Activated CD4-positive, alpha-beta T cell treated with anti-CD3 and anti-CD28 coated beads, Interleukin-2, amount 50 U/mL, for 24 hours (primary cell): ENCODE results near the gene CCT7.

Experiments used
- DNase-seq, 2 donors: peaks; one replicate each; pipeline ENCODE4 v3.0.0-alpha.2; 2020; ENCODE audit warnings: low read depth in 1 of 2, low spot score in 1 of 2

CCT7 gene

DNA sequence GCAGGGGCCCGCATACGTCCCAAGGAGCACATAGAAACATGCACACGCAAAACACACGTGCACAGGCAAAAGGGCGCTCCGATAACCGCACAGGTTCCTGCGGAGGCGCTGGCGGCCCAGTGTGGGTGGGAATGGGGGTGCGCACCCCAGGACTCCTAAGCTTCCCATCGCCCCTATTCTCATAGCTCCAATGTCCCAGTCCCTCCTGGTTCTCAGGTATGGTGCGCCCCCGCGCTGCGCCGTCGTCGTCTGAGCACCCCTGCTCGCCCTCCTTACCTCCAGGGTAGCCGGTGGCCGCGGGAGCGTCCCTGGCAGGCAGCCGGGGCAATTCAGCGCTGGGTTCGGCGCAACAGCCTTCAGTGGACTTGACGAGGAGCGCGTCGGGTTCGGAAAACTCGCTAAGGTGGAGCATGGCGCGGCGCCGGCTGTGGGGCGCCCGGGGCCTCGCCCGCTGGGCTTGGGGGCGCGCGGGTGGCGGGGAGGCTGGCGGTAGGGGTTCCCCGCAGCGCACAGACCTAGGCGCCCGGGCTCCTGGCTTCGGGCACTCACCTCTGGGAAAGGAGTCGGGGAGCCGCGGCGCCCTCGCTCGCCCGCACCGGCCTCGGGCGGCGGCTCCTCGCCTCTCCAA, 58.9 kb downstream of the CCT7 start:
- no peak for DNase-seq

DNA sequence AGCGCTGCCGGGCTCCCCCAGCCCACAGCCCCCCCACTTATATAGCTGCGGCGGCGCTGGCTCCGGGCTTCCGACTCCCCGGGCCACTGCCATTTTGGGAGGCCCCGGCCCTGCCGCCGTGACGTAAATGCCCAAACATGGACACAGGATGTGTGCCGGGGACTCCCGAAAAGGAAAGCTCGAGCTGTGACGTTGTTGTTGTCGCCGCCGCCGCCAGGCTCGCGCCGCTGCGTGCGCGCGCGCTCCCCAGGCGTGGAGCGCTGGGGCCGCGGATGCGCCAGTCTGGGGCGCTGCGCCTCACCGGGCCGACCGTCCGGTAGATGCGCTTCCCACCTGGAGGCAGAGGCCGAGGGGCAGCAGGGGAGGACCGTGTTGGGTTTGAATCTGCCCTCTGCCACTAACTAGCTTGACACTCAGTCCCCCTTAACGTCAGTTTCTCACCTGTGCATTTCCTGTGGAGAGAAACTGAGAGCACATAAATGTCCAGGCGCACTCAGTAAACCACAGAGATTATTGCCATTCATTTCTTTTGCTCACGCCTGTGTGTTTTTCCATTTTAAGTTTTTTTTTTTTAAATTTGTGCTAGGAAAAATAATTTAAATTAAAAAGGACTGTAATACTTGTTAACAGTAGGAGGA, 59.5 kb downstream of the CCT7 start, which contains the start of gene EGR4:
TSS of gene EGR4 (minus strand) at position 15 of the 638 bp plus-strand sequence. CDS start 231 bp downstream, outside the sequence.
- DNase-seq, result peak; percentile 74 to 83

- no peak for DNase-seq
These were observed 60.1 kb downstream of the CCT7 start for GRCh38 chr2:73294239-73294638.

DNA sequence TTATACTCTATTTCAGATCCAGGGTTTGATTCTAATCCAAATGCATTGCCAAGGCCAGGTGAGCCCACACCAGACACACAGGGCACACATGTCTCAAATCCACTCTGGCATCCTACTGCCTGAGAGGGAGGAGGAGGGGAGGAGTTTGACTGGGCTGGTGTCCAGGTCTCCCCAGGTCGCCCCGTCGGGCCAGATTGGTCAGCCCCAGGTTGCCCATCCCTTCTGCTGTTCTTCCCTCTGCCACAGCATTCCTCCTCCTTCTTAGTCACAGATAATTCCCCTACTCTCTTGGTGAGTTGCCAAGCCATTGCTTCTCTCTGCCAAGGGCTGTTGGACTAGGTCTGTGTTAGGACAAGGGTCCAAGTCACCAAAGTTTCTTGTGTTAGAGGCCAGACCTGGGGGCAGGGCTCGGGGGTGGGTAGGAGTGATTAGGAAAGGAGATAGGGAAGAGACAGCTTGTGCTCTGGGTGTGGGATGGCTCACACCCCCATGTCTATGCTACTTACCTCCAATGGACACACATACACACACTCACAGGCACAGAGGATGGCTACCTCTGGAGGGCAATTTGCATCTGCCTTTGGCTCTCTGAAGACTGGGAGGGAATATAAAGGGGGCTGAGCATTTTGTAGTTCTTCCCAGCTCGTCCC, 61.8 kb downstream of the CCT7 start:
- DNase-seq, result no peak

DNA sequence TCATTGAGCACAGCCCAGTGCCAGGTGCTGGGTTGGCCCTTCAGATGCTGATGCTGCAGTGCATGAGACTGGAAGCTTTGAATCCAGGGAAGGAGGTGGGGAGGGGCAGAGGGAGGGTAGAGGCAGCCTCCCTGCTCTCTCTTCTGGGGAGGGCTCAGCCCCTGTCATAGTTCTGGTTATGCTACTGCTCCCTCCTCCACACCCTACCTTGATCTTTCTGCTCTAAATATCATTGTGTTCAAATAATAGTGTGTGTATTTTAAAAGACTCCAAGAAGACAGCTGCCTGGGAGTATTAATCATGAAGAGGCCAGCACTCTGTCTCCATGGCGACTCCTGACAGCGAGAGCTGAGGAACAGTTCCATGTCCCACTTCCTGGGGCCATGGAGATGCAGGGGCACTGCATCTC, 63.0 kb downstream of the CCT7 start:
- no peak for DNase-seq

- no peak for DNase-seq
These were observed 63.5 kb downstream of the CCT7 start for GRCh38 chr2:73297586-73297985.

DNA sequence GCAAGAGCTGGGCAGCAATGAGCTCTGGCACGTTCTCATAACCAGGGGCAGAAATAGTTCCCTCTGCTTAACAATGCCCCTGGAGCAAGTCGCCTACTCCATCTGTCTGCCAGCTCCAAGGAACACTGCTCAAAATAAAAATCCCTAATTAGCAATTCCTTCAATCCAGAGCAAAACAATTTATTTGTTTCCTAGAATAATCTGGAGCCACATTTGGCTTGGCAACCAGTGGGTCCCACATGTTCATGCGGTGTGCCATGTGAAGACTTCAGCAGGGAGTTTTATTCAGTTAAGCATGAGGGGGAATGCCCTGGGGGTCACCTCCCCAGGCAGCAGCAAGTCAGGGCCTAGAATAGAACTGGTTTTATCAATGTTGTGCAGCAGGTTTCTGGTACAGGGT, 66.8 kb downstream of the CCT7 start:
- DNase-seq, result no peak

GRCh38 chr2:73301636-73302035, 67.5 kb downstream of the CCT7 start:
- no peak for DNase-seq
